CD4-positive, CD25-positive, alpha-beta regulatory T cell (primary cell): ENCODE data around the gene AP4M1. TPM values are rescaled to one million over a fixed set of nuclear protein-coding genes. Genes with fewer than 3 reads are reported as not detected.

ENCODE experiments used
- ATAC-seq, 2 donors: fragments of 150-1000 bp; cut with Tn5 transposase; one replicate each; pipeline ENCODE4 v1.10.0; 2021; ENCODE audit warnings: low read depth in 2 of 2, moderate number of reproducible peaks in 2 of 2, moderate library complexity in 1 of 2
- DNase-seq, 3 donors: peaks; one replicate each; pipeline versions ENCODE4 v3.0.0 to v3.0.0-alpha.2; 2012 to 2022; ENCODE audit warnings: mixed read lengths in 1 of 3
- H3K27ac ChIP-seq: one replicate; pipeline ENCODE4 v1.7.0; 2013; ENCODE audit warnings: mild to moderate bottlenecking, low read length; ENCODE audit not compliant: insufficient read depth, poor library complexity, severe bottlenecking
- H3K27me3 ChIP-seq: one replicate; pipeline ENCODE4 v1.7.0; 2013; ENCODE audit warnings: low read length; ENCODE audit not compliant: control insufficient read depth, insufficient read depth
- H3K36me3 ChIP-seq: one replicate; pipeline ENCODE4 v1.7.0; 2013; ENCODE audit warnings: mild to moderate bottlenecking, low read length, moderate library complexity; ENCODE audit not compliant: control insufficient read depth, insufficient read depth
- H3K4me1 ChIP-seq: 2 replicates; pipeline ENCODE4 v1.7.0; 2013; ENCODE audit warnings: mild to moderate bottlenecking, low read length; ENCODE audit not compliant: insufficient read depth, control insufficient read depth, poor library complexity, severe bottlenecking
- H3K4me3 ChIP-seq: one replicate; pipeline ENCODE4 v1.7.0; 2013; ENCODE audit warnings: low read depth, mild to moderate bottlenecking, low read length, moderate library complexity
- H3K9me3 ChIP-seq, 2 experiments: 1 replicate in 1 of 2; 2 replicates in 1 of 2; pipeline ENCODE4 v1.7.0; 2013; ENCODE audit warnings: low read length in 2 of 2, mild to moderate bottlenecking in 1 of 2, moderate library complexity in 1 of 2; ENCODE audit not compliant: control insufficient read depth in 2 of 2
- H3K27ac Mint-ChIP-seq, 3 donors: one replicate each; pipeline ENCODE4 v1.8.0; 2020 to 2022; ENCODE audit warnings: mild to moderate bottlenecking in 3 of 3, mixed read lengths in 3 of 3, moderate library complexity in 2 of 3
- H3K27me3 Mint-ChIP-seq: one replicate; pipeline ENCODE4 v1.8.0; 2022; ENCODE audit warnings: mild to moderate bottlenecking, mixed read lengths
- H3K36me3 Mint-ChIP-seq: one replicate; pipeline ENCODE4 v1.8.0; 2020; ENCODE audit warnings: mixed read lengths
- H3K4me1 Mint-ChIP-seq, 4 donors: one replicate each; pipeline ENCODE4 v1.8.0; 2020 to 2022; ENCODE audit warnings: mixed read lengths in 4 of 4, mild to moderate bottlenecking in 1 of 4
- H3K4me3 Mint-ChIP-seq, 4 donors: one replicate each; pipeline ENCODE4 v1.8.0; 2020 to 2022; ENCODE audit warnings: mild to moderate bottlenecking in 4 of 4, mixed read lengths in 4 of 4, moderate library complexity in 3 of 4
- H3K9me3 Mint-ChIP-seq, 7 donors: one replicate each; pipeline ENCODE4 v1.8.0; 2020 to 2022; ENCODE audit warnings: mixed read lengths in 7 of 7, mild to moderate bottlenecking in 3 of 7, moderate library complexity in 2 of 7
- polyA plus RNA-seq, 4 donors: library from polyadenylated mRNA; unstranded; fragments of 300-500 nt; fragmentation: Illumina TruSeq; gene quantifications; one replicate each; pipeline ENCODE4 v1.2.3, GENCODE V29; 2021
- total RNA-seq: library from RNA; stranded (reverse); gene quantifications from one replicate; pipeline ENCODE4 v1.2.3, GENCODE V29; 2022

Gene AP4M1
- total and polyA plus RNA-seq, 5 donors from 2014 or later: 2.6 to 6.4 (median 4.3) TPM

DNA sequence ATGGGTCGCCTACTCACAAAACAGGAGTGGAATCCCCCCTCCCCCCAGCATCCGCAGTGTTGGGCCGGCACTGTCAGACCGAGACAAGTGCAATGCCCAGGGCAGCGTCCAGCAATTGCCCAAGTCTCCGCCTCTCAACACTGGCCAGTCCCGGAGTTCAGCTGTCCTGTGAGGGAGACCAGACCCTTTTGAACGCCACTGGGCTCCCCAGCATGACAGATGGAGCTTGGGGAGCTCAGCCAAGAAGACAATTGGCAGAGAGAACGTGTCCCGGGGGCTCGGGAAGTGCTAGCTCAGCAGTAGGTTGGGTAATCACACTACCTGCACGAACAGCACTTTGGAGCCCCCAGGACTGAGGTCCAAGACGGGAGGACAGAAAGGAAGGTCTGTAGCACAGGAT is 7.9 kb upstream of the AP4M1 start:
- Histone ChIP-seq H3K4me3 (no peak overlapping the region), H3K9me3 (no peaks in the 10 kb centered on the region), H3K4me1 (peaks cover 10% of the 10 kb centered on the region), H3K27ac (no peak overlapping the region), H3K27me3 (no peaks in the 10 kb centered on the region), H3K36me3 (peaks cover 76% of the 10 kb centered on the region)
- DNase-seq (no peak), ATAC-seq (no peak)
- Mint-ChIP-seq H3K4me1 (peaks cover 0 to 49% (median 15%) of the 10 kb centered on the region in 4 donors), H3K36me3 (peaks cover 68% of the 10 kb centered on the region), H3K4me3 (peak overlapping the region in 2 of 4 donors; percentile 27 to 66), H3K9me3 (no peaks in the 10 kb centered on the region), H3K27me3 (peaks cover 5% of the 10 kb centered on the region), H3K27ac (no peak overlapping the region)

DNA sequence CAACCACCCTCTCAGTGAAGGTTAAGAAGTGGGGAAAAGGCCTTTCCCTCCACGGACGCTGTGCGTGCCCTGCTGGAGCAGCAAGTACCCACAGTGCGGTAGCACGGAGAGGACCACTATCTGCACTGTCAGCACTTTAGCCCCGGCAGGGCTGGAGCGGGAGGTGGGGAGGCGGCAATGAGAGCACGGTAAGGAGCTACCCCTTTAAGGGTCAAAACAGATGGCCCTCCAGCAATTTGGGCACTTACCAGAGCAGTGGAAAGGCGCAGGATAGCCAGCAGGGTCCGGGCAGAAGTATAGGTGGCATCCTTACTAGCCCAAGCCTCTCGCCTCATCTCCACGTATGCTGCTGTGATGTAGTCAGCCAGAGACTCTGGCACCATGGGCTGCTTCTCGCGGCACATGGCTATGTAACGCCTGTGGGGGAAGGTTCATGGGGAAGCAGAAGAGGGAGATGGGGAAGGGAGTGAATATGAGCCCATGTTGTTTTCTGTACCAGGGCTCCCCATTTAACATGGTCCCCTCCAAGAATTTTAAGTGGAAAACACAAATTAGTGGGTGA is 7.4 kb upstream of the AP4M1 start:
- peak overlapping the region in 1 of 4 donors; percentile 66 for H3K4me3 Mint-ChIP-seq
- no peak for ATAC-seq
- peaks cover 81% of the 10 kb centered on the region for H3K36me3 ChIP-seq
- H3K36me3 Mint-ChIP-seq: peaks cover 73% of the 10 kb centered on the region
- no peaks in the 10 kb centered on the region for H3K9me3 ChIP-seq
- peaks cover 0 to 54% (median 18%) of the 10 kb centered on the region in 4 donors for H3K4me1 Mint-ChIP-seq
- H3K4me1 ChIP-seq: peaks cover 9% of the 10 kb centered on the region
- peaks cover 5% of the 10 kb centered on the region for H3K27me3 Mint-ChIP-seq
- DNase-seq: no peak
- no peak overlapping the region for H3K27ac Mint-ChIP-seq
- no peak overlapping the region for H3K27ac ChIP-seq
- H3K4me3 ChIP-seq: no peak overlapping the region
- no peaks in the 10 kb centered on the region for H3K9me3 Mint-ChIP-seq
- no peaks in the 10 kb centered on the region for H3K27me3 ChIP-seq

DNA sequence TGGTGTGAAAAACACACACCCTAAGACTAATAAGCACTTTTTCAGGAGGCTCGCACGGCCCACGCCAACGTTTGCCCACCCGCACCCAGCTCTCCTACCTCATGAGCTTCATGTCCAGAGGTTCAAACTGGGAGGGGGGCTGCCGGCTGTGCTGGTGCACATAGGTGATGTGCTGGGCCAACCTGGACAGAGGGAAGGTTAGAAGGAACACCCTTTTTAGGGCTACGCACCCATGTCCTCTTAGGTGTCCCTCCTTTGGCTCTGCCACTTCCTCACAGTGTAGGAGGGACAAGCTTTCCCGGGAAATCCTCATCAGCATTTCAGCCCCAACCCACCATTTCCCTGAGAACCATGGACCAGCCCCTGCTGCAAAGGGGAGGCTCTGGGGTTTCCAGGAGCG is 6.2 kb upstream of the AP4M1 start:
- Histone ChIP-seq H3K9me3 (no peaks in the 10 kb centered on the region), H3K4me1 (peaks cover 15% of the 10 kb centered on the region), H3K27ac (no peak overlapping the region), H3K36me3 (peaks cover 84% of the 10 kb centered on the region), H3K27me3 (no peaks in the 10 kb centered on the region), H3K4me3 (no peak overlapping the region)
- no peaks in the 10 kb centered on the region for H3K9me3 Mint-ChIP-seq
- peak overlapping the region in 1 of 3 donors; percentile 48 for H3K27ac Mint-ChIP-seq
- peaks cover 4% of the 10 kb centered on the region for H3K27me3 Mint-ChIP-seq
- ATAC-seq: no peak
- DNase-seq: no peak
- H3K4me3 Mint-ChIP-seq: no peak overlapping the region
- peaks cover 72% of the 10 kb centered on the region for H3K36me3 Mint-ChIP-seq
- peaks cover 0 to 56% (median 21%) of the 10 kb centered on the region in 4 donors for H3K4me1 Mint-ChIP-seq

DNA sequence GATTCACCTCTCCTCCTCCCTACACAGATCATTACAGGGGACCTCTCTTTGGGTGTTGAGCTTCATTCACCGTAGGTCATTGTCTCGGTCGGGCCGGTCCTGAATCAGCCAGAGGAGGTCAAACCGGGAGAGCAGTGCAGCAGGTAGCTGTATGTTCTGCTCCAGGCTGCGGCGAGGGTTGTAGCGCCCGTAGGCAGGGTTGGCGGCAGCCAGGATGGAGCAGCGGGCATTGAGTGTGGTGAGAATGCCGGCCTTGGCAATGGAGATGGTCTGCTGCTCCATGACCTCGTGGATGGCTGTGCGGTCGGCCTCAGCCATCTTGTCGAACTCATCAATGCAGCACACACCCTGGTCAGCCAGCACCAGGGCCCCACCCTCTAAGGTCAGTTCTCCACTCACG is 5.7 kb upstream of the AP4M1 start:
- Mint-ChIP-seq H3K9me3 (no peaks in the 10 kb centered on the region), H3K36me3 (peaks cover 68% of the 10 kb centered on the region), H3K27ac (no peak overlapping the region), H3K27me3 (peaks cover 8% of the 10 kb centered on the region), H3K4me1 (peaks cover 0 to 54% (median 22%) of the 10 kb centered on the region in 4 donors), H3K4me3 (peak overlapping the region in 1 of 4 donors; percentile 61)
- no peak for ATAC-seq
- Histone ChIP-seq H3K27ac (no peak overlapping the region), H3K9me3 (no peaks in the 10 kb centered on the region), H3K4me3 (no peak overlapping the region), H3K27me3 (no peaks in the 10 kb centered on the region), H3K4me1 (peaks cover 17% of the 10 kb centered on the region), H3K36me3 (peaks cover 84% of the 10 kb centered on the region)
- no peak for DNase-seq

DNA sequence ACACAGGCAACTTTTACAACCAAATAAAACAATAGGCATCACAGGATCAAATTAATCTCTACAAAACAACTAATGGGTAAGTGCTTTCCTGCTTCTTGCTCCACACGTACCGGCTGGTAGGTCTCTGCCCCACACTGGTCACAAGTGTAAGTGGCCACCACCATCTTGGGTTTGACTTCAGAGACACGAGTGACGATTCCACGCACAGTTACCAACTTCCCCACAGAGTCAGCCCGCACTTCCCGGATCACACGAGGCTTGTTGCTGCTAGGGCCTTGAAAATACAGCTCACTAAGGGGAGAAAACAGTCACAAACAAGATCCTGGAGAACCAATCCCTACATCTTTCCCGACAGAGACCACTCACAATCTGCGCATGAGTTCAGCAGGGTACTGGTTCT is 2.5 kb upstream of the AP4M1 start:
- Histone ChIP-seq H3K27me3 (no peaks in the 10 kb centered on the region), H3K4me1 (peaks cover 29% of the 10 kb centered on the region), H3K9me3 (no peaks in the 10 kb centered on the region), H3K4me3 (no peak overlapping the region), H3K27ac (no peak overlapping the region), H3K36me3 (peaks cover 52% of the 10 kb centered on the region)
- peaks cover 0 to 2% (median 0%) of the 10 kb centered on the region in 7 donors for H3K9me3 Mint-ChIP-seq
- no peak for ATAC-seq
- H3K27ac Mint-ChIP-seq: peak overlapping the region; percentile 93 to 97 (median 94)
- DNase-seq: no peak
- H3K4me1 Mint-ChIP-seq: peaks cover 0 to 55% (median 26%) of the 10 kb centered on the region in 4 donors
- peaks cover 15% of the 10 kb centered on the region for H3K27me3 Mint-ChIP-seq
- H3K36me3 Mint-ChIP-seq: peaks cover 40% of the 10 kb centered on the region
- H3K4me3 Mint-ChIP-seq: peak overlapping the region; percentile 73 to 99 (median 95)

DNA sequence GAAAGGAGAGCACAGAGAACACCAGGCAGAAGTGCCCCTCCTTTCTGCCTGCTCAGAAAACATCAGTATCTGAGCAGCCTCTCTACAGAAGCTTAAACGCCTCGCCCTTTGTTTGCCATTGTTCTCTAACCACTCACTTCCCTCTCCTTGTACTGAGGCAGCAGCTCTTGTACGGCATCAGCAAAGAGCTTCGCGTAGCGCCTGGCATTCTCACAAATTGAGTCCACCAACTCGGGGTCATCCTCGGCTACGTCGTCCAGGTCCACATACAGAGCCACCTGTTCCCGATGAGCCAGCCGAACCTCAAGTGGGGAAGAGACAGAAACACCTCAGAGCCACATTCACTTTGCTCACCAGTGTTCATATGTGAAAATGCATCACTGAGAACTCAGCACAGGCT is 2.0 kb upstream of the AP4M1 start:
- peak overlapping the region; percentile 92 for H3K4me3 ChIP-seq
- Mint-ChIP-seq H3K27me3 (peaks cover 15% of the 10 kb centered on the region), H3K36me3 (peaks cover 39% of the 10 kb centered on the region), H3K4me3 (peak overlapping the region; percentile 95 to 99 (median 96)), H3K27ac (peak overlapping the region; percentile 93 to 97 (median 94)), H3K4me1 (peaks cover 0 to 54% (median 26%) of the 10 kb centered on the region in 4 donors), H3K9me3 (peaks cover 0 to 2% (median 0%) of the 10 kb centered on the region in 7 donors)
- H3K27ac ChIP-seq: peak overlapping the region; percentile 95
- no peak for DNase-seq
- ATAC-seq: no peak
- H3K36me3 ChIP-seq: peaks cover 46% of the 10 kb centered on the region
- no peaks in the 10 kb centered on the region for H3K27me3 ChIP-seq
- no peaks in the 10 kb centered on the region for H3K9me3 ChIP-seq
- peaks cover 29% of the 10 kb centered on the region for H3K4me1 ChIP-seq

DNA sequence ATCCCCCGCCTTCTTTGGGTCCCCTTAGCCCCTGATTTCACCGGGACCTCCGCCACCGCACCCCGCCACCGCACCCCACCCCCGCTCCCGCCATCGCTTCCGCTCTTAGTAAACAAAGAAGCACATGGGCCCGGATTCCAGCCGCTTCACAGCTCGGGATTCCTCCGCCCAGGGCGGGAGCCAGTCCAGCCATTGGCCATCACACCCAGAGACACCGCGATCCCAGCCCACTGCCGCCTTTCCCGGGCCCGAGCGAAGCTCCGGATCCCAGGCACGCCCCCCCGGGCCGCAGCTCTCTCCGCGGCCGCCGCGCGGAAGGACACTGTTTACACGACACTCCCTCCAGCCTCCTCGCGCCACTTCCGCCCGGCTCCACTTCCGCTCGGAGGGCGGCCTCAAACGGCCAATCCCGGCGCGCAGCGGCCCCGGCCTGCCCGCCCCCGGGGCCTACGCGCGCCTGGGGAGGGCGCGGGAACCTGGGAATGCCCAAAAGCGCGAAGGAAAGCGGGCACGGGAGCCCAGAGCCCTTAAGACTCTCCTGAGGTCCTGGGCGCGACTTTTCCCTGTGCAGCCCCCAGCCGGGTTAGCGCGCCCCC is 925 bp upstream of the AP4M1 start:
- Mint-ChIP-seq H3K27me3 (peaks cover 15% of the 10 kb centered on the region), H3K36me3 (peaks cover 34% of the 10 kb centered on the region), H3K4me3 (peak overlapping the region; percentile 95 to 99 (median 96)), H3K9me3 (peaks cover 0 to 2% (median 0%) of the 10 kb centered on the region in 7 donors), H3K4me1 (peaks cover 0 to 50% (median 26%) of the 10 kb centered on the region in 4 donors), H3K27ac (peak overlapping the region; percentile 93 to 97 (median 94))
- Histone ChIP-seq H3K27ac (peak overlapping the region; percentile 95), H3K4me1 (peaks cover 29% of the 10 kb centered on the region), H3K9me3 (no peaks in the 10 kb centered on the region), H3K4me3 (peak overlapping the region; percentile 92), H3K36me3 (peaks cover 37% of the 10 kb centered on the region), H3K27me3 (no peaks in the 10 kb centered on the region)
- peak; percentile 81 to 95 (median 93) for DNase-seq
- ATAC-seq: peak; percentile 70 to 75
